HFF-Myc (cell line): ENCODE measurements around the gene PARP16.
A peak's percentile ranks its signal among the peaks of the same experiment; 100 is the strongest.
"Not testable (repeated sequence)": the region's sequence is repeated elsewhere in the genome, so short reads cannot be mapped to it uniquely, and the experiment has no call there.

Experiments used
- DNase-seq: peaks from one replicate; pipeline ENCODE4 v3.0.0-alpha.2; 2011; ENCODE audit warnings: low read depth; ENCODE audit errors: extremely low read depth
- H3K4me3 ChIP-seq: replicated peaks from 2 replicates; pipeline ENCODE4 v1.5.1; 2011; ENCODE audit warnings: low read depth, mild to moderate bottlenecking, control low read depth, low read length
- TF ChIP-seq, protein P1 (sequence below): IDR thresholded peaks from 2 replicates; pipeline ENCODE4 v1.5.1; 2012; ENCODE audit warnings: mild to moderate bottlenecking, low read depth, low read length, control low read depth; ENCODE audit errors: missing control alignments

PARP16 gene

DNA sequence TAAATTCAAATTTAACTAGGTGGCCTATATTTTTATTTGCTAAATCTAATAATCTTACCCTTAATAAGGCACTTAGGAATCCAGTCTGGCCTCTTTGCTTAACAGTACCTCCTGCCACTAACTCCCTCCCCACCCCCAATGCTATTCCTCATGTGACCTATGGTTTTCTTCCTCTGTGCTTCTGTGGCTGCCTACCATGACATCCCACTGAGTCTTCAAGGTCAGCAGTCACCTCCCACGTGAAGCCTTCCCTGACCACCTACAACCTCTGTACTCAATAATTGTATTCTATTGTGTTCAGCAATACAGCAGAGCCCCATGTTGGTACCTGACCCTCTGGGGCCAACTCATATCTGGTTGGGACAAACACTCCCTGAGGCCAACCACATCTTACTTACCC lies 9.7 kb downstream of the PARP16 start:
- TF ChIP-seq, protein P1, sequence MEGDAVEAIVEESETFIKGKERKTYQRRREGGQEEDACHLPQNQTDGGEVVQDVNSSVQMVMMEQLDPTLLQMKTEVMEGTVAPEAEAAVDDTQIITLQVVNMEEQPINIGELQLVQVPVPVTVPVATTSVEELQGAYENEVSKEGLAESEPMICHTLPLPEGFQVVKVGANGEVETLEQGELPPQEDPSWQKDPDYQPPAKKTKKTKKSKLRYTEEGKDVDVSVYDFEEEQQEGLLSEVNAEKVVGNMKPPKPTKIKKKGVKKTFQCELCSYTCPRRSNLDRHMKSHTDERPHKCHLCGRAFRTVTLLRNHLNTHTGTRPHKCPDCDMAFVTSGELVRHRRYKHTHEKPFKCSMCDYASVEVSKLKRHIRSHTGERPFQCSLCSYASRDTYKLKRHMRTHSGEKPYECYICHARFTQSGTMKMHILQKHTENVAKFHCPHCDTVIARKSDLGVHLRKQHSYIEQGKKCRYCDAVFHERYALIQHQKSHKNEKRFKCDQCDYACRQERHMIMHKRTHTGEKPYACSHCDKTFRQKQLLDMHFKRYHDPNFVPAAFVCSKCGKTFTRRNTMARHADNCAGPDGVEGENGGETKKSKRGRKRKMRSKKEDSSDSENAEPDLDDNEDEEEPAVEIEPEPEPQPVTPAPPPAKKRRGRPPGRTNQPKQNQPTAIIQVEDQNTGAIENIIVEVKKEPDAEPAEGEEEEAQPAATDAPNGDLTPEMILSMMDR = no peak
- H3K4me3 ChIP-seq = no peak overlapping the region
- no peak for DNase-seq

DNA sequence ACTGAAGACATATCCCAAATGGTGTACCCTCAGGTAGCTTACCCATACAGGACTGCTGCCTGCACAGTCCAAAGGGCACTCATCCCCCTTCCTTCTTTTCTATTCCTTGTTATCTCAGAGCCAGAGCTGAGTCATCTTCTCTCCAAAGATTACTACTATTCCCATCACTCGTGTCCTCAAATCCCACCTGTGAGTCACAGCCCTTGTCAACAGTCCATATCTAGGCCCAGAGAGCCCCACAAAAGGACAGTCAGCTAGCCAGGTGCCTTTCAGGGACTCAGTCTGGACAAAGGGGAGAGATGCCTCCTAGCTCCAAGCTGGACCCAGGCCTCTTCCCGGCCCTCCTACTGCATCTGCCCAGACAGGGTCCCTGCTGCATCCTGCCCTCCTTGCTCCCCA lies 11.0 kb downstream of the PARP16 start:
- TF ChIP-seq, protein P1 = no peak
- H3K4me3 ChIP-seq = no peak overlapping the region
- no peak for DNase-seq

DNA sequence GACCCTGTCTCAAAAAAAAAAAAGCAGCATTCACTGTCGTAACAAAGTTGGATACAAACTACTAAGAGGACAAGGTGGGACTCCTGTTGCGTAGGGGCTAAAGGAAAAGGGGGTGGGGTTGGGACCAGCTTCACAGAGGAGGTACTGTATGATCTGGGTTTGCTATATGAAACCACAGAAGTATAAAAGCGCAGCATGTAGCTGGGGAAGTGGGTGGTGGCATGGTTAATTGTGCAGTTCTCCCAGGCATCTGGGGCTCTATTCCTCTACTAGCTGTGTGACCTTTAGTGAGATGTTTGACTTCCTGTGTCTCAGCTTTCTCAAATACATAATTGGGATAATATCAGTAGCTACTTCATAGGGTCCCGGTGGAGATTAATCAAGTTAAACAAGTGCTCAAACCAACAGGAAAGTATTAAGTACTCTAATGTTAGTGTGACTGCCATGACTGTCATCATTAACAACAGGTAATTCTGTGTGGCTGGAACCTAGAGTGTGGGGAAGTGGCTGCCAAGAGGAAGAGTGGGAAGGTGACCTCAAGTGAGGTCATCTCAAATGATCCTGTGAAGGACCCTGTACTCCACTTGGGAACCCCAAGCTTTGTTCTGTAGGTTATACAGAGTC lies 11.5 kb downstream of the PARP16 start:
- no peak for DNase-seq
- no peak overlapping the region for H3K4me3 ChIP-seq

DNA sequence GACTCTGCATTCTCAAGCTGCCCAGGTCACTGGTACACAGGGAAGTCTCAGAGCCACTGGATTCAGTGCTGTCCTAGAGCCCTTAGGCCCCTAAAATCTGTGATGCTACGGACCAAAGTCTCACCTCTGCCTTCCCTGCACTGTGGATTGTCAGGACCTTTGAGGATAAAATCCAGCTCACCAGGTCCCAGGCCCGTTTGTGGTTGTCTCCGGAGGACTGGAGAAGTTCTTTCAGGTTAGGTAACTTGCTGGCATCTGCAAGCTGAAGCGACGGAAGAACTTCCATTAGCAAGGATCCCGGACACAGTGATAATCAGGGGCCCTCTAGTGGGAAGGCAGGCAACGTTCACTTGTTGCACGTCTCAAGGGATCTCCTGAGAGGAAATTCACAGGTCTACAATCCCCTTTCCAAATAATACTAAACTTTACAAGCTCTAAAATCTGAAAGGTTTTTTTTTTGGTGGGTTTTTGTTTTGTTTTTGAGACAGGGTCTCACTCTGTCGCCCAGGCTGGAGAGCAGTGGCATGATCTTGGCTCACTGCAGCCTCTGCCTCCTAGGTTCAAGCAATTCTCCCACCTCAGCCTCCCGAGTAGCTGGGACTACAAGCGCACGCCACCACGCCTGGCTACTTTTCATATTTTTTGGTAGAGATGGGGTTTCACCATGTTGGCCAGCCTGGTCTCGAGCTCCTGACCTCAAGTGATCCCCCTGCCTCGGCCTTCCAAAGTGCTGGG lies 15.7 kb downstream of the PARP16 start:
- TF ChIP-seq, protein P1 = peak; percentile 82

More for the DNA sequence above, 11.5 kb downstream of the PARP16 start:
- TF ChIP-seq, protein P1 = no peak

DNA sequence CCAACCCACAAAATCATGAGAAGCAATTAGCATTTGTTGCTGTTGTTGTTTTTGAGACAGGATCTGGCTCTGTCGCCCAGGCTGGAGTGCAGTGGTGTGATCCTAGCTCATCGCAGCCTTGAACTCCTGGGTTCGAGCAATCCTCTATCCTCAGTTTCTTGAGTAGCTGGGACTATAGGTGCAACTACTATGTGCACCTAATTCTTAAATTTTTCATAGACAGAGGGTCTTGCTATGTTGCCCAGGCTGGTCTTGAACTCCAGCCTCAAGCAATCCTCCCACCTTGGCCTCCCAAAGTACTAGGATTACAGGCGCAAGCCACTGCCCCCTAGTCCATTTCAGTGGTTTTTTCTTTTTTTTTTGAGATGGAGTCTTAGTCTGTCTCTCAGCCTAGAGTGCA lies 18.3 kb downstream of the PARP16 start:
- no peak overlapping the region for H3K4me3 ChIP-seq
- DNase-seq = no peak
- TF ChIP-seq, protein P1 = no peak

More for the DNA sequence above, 15.7 kb downstream of the PARP16 start:
- not testable (repeated sequence) for DNase-seq, H3K4me3 ChIP-seq

DNA sequence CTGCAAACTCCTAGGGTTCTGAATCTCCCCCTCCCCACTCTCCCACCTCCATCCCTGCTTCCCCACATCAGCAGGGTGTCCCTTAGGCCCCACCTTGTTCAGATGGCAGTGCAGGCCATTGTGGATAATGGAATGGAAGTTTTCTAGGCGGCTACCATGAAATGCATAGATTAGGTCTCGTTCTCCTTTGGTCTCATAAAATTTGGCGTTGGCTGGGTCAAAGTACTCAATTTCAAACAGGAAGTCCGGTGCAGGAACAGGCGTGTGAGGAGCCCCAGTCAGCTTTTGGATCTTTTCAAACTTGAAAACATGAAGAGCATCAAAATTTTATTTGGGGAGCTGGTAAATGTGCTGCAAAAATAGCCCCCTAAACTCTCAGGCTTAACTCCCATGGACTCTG lies 20.2 kb downstream of the PARP16 start:
- H3K4me3 ChIP-seq = no peak overlapping the region
- DNase-seq = no peak
- TF ChIP-seq, protein P1 = no peak
